Measurements from ENCODE around the gene TMEM192.

DNA sequence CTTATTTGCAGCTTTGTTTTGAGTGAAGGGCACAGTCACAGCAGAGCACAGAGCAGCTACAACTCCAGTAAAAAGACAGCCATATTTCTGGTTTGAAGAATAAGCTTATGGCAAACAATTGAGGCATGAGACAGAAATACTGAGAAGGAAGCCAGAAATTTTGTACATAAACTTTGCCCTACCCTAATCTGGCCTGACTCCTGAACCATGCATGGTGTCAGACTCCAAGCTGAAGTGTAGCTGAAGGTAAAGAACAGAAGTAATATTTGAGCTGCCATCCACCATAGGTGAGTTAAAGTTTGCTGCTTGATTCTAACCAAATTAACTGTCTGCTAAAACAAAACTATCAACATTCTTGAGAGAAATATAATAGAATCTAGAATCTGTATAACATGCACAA, 24.5 kb upstream of the TMEM192 start:
- TF ChIP-seq, protein P1, sequence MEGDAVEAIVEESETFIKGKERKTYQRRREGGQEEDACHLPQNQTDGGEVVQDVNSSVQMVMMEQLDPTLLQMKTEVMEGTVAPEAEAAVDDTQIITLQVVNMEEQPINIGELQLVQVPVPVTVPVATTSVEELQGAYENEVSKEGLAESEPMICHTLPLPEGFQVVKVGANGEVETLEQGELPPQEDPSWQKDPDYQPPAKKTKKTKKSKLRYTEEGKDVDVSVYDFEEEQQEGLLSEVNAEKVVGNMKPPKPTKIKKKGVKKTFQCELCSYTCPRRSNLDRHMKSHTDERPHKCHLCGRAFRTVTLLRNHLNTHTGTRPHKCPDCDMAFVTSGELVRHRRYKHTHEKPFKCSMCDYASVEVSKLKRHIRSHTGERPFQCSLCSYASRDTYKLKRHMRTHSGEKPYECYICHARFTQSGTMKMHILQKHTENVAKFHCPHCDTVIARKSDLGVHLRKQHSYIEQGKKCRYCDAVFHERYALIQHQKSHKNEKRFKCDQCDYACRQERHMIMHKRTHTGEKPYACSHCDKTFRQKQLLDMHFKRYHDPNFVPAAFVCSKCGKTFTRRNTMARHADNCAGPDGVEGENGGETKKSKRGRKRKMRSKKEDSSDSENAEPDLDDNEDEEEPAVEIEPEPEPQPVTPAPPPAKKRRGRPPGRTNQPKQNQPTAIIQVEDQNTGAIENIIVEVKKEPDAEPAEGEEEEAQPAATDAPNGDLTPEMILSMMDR (IDR thresholded peaks at IDR 0.05; ENCODE audit: control extremely low read depth in 1 of 3, insufficient read depth in 1 of 3, low read depth in 1 of 3, low read length in 3 of 3), result no peak
- TF ChIP-seq RAD21 (IDR thresholded peaks at IDR 0.05 in 1 of 2, conservative IDR thresholded peaks at IDR 0.05 in 1 of 2; ENCODE audit: low read depth in 2 of 2, low read length in 2 of 2) (no peak), NRF1 (IDR thresholded peaks at IDR 0.05; ENCODE audit: low read depth, low read length) (no peak), CEBPB (IDR thresholded peaks at IDR 0.05; ENCODE audit: low read depth, low read length) (no peak), POLR2AphosphoS5 (IDR thresholded peaks at IDR 0.05; ENCODE audit: low read depth, low read length) (no peak), EZH2 (IDR thresholded peaks at IDR 0.05; ENCODE audit: low read depth, low read length, severe bottlenecking) (no peak), EGR1 (IDR thresholded peaks at IDR 0.05; ENCODE audit: borderline replicate concordance, low read depth, low read length) (no peak), POLR2A (IDR thresholded peaks at IDR 0.05; ENCODE audit: control extremely low read depth in 1 of 2, low read depth in 2 of 2, low read length in 2 of 2) (no peak), ZNF274 (IDR thresholded peaks at IDR 0.05; ENCODE audit: borderline replicate concordance, extremely low read depth, low read length) (no peak), TAF1 (IDR thresholded peaks at IDR 0.05; ENCODE audit: low read depth, low read length) (no peak), KDM1A (IDR thresholded peaks at IDR 0.05; ENCODE audit: borderline replicate concordance, low read length) (no peak), CHD2 (IDR thresholded peaks at IDR 0.05; ENCODE audit: low read length) (no peak)

All from H1 (cell line).